SK-N-SH (cell line): ENCODE measurements around the gene PFKL.

Experiments used
- CTCF ChIP-seq: fragments of 200-600 bp; sonication (generic); IDR thresholded peaks from 2 replicates; pipeline ENCODE4 v1.6.1; 2017; ENCODE audit warnings: antibody characterized with exemption, mild to moderate bottlenecking, moderate library complexity
- EZH2phosphoT487 ChIP-seq: fragments of 200-600 bp; sonication (generic); IDR thresholded peaks from 2 replicates; pipeline ENCODE4 v1.6.1; 2017; ENCODE audit warnings: low read depth, mixed run types, mild to moderate bottlenecking, antibody characterized with exemption, moderate library complexity, borderline replicate concordance
- MAX ChIP-seq: IDR thresholded peaks from 2 replicates; pipeline ENCODE4 v1.4.0; 2012; ENCODE audit warnings: low read depth
- MXI1 ChIP-seq: IDR thresholded peaks from 2 replicates; pipeline ENCODE4 v1.6.1; 2012; ENCODE audit warnings: mild to moderate bottlenecking, low read depth, low read length, improper control_type of control experiment
- REST ChIP-seq: IDR thresholded peaks from 2 replicates; pipeline ENCODE4 v1.6.1; 2012; ENCODE audit warnings: mild to moderate bottlenecking, low read depth, low read length, moderate library complexity
- SMC3 ChIP-seq: IDR thresholded peaks from 2 replicates; pipeline ENCODE4 v1.6.1; 2012; ENCODE audit warnings: low read depth, low read length, improper control_type of control experiment
- USF2 ChIP-seq: fragments of 150-350 bp; IDR thresholded peaks from 2 replicates; pipeline ENCODE4 v1.6.1; 2017; ENCODE audit warnings: antibody characterized with exemption, low read length, low read depth, borderline replicate concordance

GRCh38 chr21:44286086-44286715 lies 13.7 kb upstream of the PFKL start:
- TF ChIP-seq MAX (no peak), REST (no peak), MXI1 (no peak), CTCF (no peak), USF2 (no peak), EZH2phosphoT487 (no peak), SMC3 (no peak)
